Coronary artery (tissue), 2 donors: ENCODE data around the gene UNK.
A peak's percentile ranks its signal among the peaks of the same experiment; 100 is the strongest.

Experiments
- DNase-seq: peaks from one replicate; pipeline ENCODE4 v3.0.0-alpha.2; 2017; ENCODE audit warnings: low spot score
- H3K27ac ChIP-seq, 2 donors: fragments of 200-600 bp; sonication (generic); one replicate each; pipeline ENCODE4 v1.5.1; 2016 to 2019
- H3K4me3 ChIP-seq: fragments of 200-600 bp; sonication (generic); 2 replicates; pipeline ENCODE4 v1.5.1; 2016; ENCODE audit warnings: mild to moderate bottlenecking, moderate library complexity
- TF ChIP-seq, protein P1 (sequence below): fragments of 200-600 bp; sonication (generic); IDR thresholded peaks from one replicate; pipeline ENCODE4 v1.5.1; 2019; ENCODE audit warnings: antibody characterized with exemption

Gene UNK

GRCh38 chr17:75824050-75824552 is 39.5 kb downstream of the UNK start:
- TF ChIP-seq, protein P1, sequence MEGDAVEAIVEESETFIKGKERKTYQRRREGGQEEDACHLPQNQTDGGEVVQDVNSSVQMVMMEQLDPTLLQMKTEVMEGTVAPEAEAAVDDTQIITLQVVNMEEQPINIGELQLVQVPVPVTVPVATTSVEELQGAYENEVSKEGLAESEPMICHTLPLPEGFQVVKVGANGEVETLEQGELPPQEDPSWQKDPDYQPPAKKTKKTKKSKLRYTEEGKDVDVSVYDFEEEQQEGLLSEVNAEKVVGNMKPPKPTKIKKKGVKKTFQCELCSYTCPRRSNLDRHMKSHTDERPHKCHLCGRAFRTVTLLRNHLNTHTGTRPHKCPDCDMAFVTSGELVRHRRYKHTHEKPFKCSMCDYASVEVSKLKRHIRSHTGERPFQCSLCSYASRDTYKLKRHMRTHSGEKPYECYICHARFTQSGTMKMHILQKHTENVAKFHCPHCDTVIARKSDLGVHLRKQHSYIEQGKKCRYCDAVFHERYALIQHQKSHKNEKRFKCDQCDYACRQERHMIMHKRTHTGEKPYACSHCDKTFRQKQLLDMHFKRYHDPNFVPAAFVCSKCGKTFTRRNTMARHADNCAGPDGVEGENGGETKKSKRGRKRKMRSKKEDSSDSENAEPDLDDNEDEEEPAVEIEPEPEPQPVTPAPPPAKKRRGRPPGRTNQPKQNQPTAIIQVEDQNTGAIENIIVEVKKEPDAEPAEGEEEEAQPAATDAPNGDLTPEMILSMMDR, result no peak
- DNase-seq, result no peak
- no peak overlapping the region for H3K4me3 ChIP-seq
- H3K27ac ChIP-seq, result peak overlapping the region in 1 of 2 donors; percentile 35

DNA sequence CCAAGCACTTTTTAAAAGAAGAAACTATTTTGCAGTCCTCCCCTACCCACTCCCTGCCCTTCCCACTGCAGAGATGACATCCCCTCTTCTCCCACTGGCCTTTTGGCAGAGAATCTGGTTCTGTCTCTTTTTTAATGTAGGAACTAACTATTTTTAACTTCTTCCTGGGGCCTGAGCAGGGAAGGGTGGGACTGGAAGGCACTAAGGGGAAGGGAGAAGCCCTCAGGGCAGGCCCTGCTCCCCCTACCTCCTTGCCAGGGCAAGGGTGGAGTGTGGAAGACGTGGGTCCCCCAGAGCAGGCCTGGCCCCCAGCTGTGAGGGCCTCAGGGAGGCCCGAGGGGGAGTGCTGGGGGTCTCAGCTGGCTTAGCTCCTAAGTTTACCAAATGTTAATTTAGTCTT is 40.1 kb downstream of the UNK start:
- DNase-seq, result no peak
- Histone ChIP-seq H3K4me3 (no peak overlapping the region), H3K27ac (peak overlapping the region in 1 of 2 donors; percentile 60)
- TF ChIP-seq, protein P1, result no peak

- H3K27ac ChIP-seq, result peak overlapping the region in 1 of 2 donors; percentile 60
- no peak overlapping the region for H3K4me3 ChIP-seq
- TF ChIP-seq, protein P1, result no peak
- DNase-seq, result no peak
These were observed 40.5 kb downstream of the UNK start for GRCh38 chr17:75825149-75825552.

DNA sequence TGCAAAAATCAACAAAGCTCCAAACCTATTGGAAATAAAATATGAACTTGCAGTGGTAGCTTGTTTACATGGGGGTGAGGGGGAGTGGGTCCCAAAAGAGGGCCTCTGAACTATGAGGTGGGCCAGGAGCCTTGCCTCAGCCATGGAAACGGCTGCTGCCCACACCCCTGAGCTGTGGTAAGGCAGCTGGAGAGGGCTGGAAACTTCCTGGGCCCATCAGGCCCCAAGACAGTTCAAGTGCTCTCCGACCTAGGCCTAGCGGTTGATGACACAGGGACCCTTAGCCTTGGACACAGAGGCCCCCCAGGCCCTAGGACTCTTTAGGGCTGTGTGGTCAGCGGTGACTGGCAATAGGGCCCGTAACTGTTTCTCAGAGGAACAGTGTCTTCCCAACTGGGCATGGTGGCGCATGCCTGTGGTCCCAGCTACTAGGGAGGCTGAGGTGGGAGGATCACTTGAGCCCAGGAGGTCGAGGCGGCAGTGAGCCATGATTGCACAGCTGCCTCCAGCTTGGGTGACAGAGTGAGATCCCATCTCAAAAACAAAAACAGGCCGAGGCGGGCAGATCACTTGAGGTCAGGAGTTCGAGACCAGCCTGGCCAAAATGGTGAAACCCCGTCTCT is 41.3 kb downstream of the UNK start:
- Histone ChIP-seq H3K4me3 (no peak overlapping the region), H3K27ac (no peak overlapping the region)
- DNase-seq, result no peak
- TF ChIP-seq, protein P1, result no peak

DNA sequence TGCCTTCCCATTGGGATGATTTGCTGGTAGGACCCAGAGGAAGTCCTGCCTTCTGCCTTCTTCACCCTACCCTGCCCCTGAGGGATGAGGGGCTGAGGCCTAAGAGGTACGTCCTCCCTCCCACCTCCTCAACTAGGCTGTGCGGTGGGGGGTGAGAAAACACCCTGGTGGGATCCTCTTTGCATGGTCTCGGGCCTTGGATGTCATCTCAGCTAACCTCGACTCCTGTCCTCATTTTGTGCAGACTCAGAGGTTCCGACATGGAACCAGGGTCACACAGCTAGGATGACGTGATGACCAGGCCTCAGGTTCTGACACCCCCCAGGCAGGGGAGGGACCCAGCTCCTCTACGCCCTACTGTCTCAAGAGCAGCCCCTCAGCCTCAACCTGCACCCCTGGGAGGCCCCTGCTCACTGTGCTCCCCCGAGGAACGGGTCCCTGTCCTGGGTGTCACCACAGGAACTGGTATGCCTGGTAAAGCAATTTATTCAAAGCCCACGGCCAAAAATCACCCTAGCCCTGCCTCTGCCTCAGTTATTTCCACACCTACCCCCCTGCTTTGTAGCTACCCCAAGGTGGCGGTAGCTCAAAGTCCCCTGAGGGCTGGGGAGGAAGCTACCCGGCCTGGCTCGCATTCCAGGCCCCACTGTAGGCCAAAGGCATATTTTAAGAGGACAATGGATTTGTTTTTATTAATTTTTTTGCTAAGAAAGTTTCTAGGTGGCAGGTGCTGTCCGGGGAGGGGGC is 42.1 kb downstream of the UNK start:
- TF ChIP-seq, protein P1, result no peak
- Histone ChIP-seq H3K27ac (peak overlapping the region; percentile 68 to 78), H3K4me3 (no peak overlapping the region)
- no peak for DNase-seq

GRCh38 chr17:75827308-75828075 is 42.9 kb downstream of the UNK start:
- Histone ChIP-seq H3K27ac (peak overlapping the region; percentile 68 to 78), H3K4me3 (peak overlapping the region; percentile 60)
- TF ChIP-seq, protein P1, result peak; percentile 63
- DNase-seq, result no peak
